ENCODE data around the gene CHAC2. TPM values are rescaled to one million over a fixed set of nuclear protein-coding genes. Genes with fewer than 3 reads are reported as not detected.

The CHAC2 gene
- total and polyA plus RNA-seq, 9 of the 15 experiments (the other 6 are each of a cell fraction or from before 2014, with no cell fraction given), result 9.8 to 35.6 (median 18.2) TPM

DNA sequence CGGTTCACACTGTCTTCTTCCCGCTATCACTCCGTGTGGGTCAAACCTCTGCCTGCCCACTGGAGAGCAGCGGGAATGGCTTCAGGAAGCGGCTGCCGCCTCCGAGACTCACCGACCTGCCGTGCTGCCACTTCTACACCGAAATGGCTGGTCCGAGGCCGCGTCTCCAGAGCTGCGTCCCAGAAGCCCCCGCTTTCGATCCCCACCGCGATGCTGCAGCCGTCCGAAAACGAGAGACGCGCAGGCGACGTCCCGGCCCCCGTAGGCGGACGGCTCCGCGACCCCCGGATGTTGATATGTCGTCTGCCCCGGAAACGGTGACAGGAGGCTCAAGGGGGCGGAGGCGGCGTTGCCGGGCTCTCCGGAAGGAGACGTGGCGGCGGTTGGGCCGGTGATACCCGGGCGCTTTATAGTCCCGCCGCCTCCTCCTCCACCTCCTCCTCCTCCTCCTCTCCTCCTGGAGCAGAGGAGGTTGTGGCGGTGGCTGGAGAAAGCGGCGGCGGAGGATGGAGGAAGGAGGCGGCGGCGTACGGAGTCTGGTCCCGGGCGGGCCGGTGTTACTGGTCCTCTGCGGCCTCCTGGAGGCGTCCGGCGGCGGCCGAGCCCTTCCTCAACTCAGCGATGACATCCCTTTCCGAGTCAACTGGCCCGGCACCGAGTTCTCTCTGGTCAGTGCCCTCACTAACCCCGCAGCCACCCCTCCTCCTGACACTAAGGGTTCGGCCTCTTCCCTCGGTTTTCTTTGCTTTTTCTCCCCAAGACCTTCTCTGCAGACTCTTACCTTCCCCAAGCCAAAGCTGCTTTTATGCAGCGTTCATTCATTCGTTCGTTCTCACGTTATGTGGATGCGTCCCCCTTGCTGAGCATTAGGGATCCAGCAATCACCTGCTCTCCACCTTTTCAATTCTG, 19.4 kb downstream of the CHAC2 start, which contains the start of the genes ASB3 and ERLEC1 (continued):
- TF ChIP-seq, protein P1, sequence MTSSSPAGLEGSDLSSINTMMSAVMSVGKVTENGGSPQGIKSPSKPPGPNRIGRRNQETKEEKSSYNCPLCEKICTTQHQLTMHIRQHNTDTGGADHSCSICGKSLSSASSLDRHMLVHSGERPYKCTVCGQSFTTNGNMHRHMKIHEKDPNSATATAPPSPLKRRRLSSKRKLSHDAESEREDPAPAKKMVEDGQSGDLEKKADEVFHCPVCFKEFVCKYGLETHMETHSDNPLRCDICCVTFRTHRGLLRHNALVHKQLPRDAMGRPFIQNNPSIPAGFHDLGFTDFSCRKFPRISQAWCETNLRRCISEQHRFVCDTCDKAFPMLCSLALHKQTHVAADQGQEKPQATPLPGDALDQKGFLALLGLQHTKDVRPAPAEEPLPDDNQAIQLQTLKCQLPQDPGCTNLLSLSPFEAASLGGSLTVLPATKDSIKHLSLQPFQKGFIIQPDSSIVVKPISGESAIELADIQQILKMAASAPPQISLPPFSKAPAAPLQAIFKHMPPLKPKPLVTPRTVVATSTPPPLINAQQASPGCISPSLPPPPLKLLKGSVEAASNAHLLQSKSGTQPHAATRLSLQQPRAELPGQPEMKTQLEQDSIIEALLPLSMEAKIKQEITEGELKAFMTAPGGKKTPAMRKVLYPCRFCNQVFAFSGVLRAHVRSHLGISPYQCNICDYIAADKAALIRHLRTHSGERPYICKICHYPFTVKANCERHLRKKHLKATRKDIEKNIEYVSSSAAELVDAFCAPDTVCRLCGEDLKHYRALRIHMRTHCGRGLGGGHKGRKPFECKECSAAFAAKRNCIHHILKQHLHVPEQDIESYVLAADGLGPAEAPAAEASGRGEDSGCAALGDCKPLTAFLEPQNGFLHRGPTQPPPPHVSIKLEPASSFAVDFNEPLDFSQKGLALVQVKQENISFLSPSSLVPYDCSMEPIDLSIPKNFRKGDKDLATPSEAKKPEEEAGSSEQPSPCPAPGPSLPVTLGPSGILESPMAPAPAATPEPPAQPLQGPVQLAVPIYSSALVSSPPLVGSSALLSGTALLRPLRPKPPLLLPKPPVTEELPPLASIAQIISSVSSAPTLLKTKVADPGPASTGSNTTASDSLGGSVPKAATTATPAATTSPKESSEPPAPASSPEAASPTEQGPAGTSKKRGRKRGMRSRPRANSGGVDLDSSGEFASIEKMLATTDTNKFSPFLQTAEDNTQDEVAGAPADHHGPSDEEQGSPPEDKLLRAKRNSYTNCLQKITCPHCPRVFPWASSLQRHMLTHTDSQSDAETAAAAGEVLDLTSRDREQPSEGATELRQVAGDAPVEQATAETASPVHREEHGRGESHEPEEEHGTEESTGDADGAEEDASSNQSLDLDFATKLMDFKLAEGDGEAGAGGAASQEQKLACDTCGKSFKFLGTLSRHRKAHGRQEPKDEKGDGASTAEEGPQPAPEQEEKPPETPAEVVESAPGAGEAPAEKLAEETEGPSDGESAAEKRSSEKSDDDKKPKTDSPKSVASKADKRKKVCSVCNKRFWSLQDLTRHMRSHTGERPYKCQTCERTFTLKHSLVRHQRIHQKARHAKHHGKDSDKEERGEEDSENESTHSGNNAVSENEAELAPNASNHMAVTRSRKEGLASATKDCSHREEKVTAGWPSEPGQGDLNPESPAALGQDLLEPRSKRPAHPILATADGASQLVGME (CRISPR knock-in tag; IDR thresholded peaks at IDR 0.05), result no peak
- TF ChIP-seq DMBX1 (CRISPR knock-in tag; IDR thresholded peaks at IDR 0.05; ENCODE audit: borderline replicate concordance), result no peak
- no peak for TF ChIP-seq ZNF121 (CRISPR knock-in tag; conservative IDR thresholded peaks at IDR 0.05)
- no peak; the same call in 1 of the 2 replicates for TF ChIP-seq BHLHE40 (IDR thresholded peaks at IDR 0.05; ENCODE audit: low read length)
- TF ChIP-seq, protein P2, sequence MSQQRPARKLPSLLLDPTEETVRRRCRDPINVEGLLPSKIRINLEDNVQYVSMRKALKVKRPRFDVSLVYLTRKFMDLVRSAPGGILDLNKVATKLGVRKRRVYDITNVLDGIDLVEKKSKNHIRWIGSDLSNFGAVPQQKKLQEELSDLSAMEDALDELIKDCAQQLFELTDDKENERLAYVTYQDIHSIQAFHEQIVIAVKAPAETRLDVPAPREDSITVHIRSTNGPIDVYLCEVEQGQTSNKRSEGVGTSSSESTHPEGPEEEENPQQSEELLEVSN (IDR thresholded peaks at IDR 0.05; ENCODE audit: borderline replicate concordance in 1 of 2, extremely low read depth in 1 of 2, insufficient read depth in 1 of 2, insufficient read length in 1 of 2, low read depth in 1 of 2, low read length in 1 of 2, poor library complexity in 1 of 2, severe bottlenecking in 1 of 2), result peak in 1 of 2 experiments; percentile 24
- TF ChIP-seq, protein P3, sequence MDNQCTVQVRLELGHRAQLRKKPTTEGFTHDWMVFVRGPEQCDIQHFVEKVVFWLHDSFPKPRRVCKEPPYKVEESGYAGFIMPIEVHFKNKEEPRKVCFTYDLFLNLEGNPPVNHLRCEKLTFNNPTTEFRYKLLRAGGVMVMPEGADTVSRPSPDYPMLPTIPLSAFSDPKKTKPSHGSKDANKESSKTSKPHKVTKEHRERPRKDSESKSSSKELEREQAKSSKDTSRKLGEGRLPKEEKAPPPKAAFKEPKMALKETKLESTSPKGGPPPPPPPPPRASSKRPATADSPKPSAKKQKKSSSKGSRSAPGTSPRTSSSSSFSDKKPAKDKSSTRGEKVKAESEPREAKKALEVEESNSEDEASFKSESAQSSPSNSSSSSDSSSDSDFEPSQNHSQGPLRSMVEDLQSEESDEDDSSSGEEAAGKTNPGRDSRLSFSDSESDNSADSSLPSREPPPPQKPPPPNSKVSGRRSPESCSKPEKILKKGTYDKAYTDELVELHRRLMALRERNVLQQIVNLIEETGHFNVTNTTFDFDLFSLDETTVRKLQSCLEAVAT (IDR thresholded peaks at IDR 0.05), result 0 out of 4 replicates have a peak, but pooled peaks of 1 of the 2 experiments have one; percentile 27
- TF ChIP-seq, protein P4, sequence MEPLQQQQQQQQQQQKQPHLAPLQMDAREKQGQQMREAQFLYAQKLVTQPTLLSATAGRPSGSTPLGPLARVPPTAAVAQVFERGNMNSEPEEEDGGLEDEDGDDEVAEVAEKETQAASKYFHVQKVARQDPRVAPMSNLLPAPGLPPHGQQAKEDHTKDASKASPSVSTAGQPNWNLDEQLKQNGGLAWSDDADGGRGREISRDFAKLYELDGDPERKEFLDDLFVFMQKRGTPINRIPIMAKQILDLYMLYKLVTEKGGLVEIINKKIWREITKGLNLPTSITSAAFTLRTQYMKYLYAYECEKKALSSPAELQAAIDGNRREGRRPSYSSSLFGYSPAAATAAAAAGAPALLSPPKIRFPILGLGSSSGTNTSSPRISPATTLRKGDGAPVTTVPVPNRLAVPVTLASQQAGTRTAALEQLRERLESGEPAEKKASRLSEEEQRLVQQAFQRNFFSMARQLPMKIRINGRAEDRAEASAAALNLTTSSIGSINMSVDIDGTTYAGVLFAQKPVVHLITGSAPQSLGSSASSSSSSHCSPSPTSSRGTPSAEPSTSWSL (CRISPR knock-in tag; IDR thresholded peaks at IDR 0.05; ENCODE audit: borderline replicate concordance), result no peak
- no peak for TF ChIP-seq RUNX1 (IDR thresholded peaks at IDR 0.05; ENCODE audit: low read depth)
- TF ChIP-seq ZFP36 (IDR thresholded peaks at IDR 0.05; ENCODE audit: low read depth, low read length, partially characterized antibody), result no peak
- peak; percentile 53; the same call in 1 of the 2 replicates for TF ChIP-seq NCOR1 (IDR thresholded peaks at IDR 0.05)
- TF ChIP-seq, protein P5, sequence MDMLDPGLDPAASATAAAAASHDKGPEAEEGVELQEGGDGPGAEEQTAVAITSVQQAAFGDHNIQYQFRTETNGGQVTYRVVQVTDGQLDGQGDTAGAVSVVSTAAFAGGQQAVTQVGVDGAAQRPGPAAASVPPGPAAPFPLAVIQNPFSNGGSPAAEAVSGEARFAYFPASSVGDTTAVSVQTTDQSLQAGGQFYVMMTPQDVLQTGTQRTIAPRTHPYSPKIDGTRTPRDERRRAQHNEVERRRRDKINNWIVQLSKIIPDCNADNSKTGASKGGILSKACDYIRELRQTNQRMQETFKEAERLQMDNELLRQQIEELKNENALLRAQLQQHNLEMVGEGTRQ (CRISPR knock-in tag; IDR thresholded peaks at IDR 0.05), result no peak
- TF ChIP-seq, protein P6, sequence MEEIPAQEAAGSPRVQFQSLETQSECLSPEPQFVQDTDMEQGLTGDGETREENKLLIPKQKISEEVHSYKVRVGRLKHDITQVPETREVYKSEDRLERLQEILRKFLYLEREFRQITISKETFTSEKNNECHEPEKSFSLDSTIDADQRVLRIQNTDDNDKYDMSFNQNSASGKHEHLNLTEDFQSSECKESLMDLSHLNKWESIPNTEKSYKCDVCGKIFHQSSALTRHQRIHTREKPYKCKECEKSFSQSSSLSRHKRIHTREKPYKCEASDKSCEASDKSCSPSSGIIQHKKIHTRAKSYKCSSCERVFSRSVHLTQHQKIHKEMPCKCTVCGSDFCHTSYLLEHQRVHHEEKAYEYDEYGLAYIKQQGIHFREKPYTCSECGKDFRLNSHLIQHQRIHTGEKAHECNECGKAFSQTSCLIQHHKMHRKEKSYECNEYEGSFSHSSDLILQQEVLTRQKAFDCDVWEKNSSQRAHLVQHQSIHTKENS (CRISPR knock-in tag; IDR thresholded peaks at IDR 0.05), result no peak
- TF ChIP-seq CEBPB (tag; IDR thresholded peaks at IDR 0.05), result no peak

All from K562 (cell line).